HG03521 (cell line): ENCODE data around the gene SERTAD1.
A peak's percentile ranks its signal among the peaks of the same experiment; 100 is the strongest.
"Not testable (repeated sequence)": the region's sequence is repeated elsewhere in the genome, so short reads cannot be mapped to it uniquely, and the experiment has no call there.

Experiments
- ATAC-seq: cut with Tn5 transposase; IDR thresholded peaks from one replicate; pipeline ENCODE4 v1.9.1; 2021; ENCODE audit warnings: mild to moderate bottlenecking, moderate library complexity; ENCODE audit not compliant: unreplicated experiment

Gene SERTAD1

DNA sequence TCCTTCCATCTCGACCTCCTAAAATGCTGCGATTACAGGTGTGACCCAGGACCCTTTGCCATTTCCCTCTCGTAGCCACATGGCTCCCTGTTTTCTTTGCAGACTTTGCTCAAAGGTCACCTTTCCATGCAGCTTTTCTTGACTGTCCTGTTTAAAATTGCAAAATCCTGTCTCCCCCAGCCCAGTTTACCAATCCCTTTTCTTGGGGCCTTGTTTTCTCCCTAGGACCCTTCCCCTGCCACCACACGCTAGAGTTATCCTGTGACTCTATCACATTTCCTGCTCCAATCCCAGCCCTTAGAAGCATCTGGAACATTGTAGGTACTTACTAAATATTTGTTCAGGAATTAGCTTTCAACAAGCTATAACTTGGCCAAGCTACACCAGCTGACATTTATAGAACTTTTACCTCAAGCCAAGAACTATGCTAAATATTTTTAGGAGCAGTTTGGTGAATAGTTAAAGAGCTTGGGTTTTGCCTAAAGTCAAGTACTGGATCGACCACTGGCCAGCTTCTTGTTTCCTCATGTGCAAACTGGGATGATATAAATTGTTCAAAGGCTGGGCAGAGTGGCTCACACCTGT, 27.5 kb upstream of the SERTAD1 start:
- no peak for ATAC-seq

DNA sequence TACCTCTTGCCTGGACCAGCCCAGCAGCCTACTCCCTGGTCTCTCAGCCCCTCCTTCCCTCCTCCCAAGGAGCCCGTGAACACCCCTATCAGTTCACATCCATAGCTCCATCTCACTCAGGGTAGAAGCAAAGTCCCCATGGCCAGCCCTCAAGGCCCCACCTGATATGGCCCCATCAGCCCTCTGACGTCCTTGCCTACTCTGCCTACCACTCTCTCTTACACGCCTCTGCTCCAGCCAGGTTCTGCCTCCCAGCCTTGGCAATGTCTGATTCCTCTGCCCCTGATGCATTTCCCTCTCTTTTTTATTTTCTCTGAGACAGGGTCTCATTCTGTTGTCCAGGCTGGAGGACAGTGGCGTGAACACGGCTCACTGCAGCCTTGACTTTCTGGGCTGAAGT, 26.2 kb upstream of the SERTAD1 start:
- no peak for ATAC-seq

DNA sequence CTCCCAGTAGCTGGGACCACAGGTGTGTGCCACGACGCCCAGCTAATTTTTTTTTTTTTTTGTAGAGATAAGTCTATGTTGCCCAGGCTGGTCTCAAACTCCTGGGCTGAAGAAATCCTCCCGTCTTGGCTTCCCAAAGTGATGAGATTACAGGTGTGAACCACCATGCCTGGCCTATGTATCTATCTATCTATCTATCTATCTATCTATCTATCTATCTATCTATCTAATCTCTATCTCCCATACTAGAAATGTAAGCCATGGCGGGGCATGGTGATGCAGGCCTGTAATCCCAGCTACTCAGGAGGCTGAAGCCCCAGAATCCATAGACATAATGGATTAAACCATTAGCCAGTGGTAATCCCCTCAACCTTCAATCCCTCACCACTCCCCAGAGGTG, 24.9 kb upstream of the SERTAD1 start:
- no peak for ATAC-seq

DNA sequence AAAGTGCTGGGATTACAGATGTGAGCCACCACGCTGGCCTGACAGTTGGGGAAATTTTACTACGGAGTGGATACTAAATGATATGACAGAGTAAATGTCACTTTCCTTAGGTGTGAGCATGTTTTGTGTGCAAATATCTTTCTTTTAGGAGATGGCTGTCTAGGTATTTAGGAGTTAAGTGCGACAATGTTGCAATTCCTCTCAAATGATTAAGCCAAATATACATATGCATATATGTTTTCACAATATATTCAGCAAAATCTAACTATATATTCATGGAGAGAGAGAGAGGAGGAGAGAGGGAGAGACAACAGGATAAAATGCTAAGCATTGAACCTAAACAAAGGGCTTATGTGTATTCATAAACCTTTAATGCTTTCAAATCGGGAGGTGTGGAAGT, 23.7 kb upstream of the SERTAD1 start:
- ATAC-seq = no peak

DNA sequence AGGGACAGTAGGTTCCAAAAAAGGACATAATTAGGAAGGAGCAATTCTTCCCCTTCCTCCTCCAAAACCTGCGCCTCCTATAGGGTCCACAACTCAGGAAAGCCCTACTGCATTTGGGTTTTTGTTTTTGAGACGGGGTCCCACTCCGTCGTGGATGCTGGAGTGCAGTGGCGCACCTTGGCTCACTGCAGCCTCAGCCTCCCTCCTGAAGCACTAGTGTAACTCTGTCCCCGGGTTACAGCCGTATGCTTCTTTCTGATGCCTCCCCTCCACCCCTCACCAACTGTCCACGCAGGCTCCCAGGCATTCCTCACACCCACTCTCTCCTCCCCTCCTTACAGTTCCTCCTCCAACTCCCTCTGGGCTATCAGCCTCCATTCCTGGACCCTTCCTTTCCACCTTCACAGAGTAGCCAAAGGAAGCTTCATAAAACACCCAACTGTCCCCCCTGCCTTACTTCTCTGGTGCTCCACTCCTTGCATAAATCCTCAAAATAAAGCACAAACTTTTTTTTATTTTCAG, 20.5 kb upstream of the SERTAD1 start:
- ATAC-seq = no peak

DNA sequence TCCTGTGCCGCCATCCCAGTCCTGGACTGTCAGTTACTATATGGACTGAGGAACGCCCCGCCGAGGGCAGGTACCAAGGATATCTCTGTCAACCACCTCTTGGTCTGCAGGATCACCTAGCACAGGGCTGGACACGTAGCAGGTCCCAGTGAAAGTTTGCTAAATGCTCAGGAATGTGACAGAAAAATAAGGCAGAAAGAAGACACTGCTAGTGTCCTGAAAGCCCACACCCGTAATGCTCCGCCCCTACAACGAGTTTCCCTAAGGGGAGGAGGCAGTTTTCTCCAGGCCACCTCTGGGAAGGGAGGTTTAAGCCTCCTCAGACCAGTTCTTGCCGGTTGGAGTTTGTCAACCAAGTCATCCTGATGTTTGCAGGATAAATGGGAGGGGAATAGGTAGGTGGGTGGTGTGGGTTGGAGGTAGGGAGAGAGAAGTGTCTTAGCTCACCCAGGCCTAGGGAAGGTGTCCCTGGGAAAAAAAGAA, 20.0 kb upstream of the SERTAD1 start:
- ATAC-seq = no peak

DNA sequence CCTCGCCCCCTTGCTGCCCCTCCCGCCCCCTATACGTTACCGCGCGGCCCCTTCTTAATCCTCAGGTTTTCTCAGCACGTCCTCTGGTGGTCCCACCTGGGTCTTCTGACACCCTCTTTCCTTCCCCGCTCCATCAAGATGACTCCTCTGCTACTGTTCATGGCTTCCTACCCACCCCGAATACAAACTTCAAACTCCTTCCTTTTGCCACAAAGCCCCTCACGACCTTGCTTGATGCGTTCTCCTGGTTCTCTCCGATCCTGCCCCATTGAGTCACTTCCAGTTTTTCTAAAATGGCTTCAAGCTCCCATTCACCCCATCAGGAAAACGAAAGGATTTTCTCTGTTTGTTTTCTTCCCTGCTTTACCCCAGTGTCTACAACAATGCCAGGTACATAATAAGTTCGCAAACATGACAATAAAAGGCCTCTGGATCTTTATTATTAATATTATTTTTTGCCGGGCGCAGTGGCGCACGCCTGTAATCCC, 19.1 kb upstream of the SERTAD1 start:
- ATAC-seq = no peak

DNA sequence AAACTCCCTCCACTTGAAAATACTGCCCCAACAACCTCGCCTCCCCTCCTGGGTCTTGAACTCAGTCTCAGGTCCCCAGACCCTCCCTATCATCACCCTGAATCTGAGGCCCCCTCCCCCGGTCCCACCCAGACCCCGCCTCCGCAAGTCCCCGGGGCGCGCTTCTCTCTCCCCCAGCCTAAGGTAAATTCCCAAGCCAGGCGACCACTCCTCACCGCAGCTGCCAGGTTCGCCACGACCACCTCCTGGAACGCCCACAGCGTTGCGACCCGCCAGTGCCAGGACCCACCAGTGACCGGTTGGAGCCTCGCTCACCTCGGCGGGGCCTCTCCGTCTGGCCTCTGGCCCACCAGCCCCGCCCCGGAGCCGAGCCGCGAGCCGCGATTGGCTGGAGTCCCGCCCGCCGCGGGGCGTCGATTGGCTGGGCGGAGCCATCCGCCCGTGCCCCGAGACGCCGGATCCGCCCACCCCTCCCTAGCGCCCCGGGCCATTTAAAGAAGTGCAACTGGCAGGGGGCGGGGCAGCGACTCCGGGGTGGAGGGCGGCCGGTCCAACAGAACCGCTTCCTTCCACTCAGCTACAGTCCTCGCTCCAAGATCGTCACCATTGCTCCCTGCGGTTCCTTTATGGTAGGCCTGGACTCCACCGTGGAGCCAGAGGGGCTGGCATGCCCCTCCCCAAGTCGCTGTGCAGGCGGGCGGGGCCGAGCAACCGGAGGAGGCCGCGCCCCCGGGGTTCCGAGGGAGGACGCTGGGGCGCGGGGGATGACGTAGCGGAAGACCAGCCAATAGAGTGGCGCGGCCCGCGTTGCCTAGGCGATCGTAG, 18.4 kb upstream of the SERTAD1 start, which contains the start of gene SERTAD3:
TSS of gene SERTAD3 (minus strand) at position 336 of the 825 bp plus-strand sequence. CDS start 2,255 bp downstream, outside the sequence.
- peak; percentile 55 for ATAC-seq

DNA sequence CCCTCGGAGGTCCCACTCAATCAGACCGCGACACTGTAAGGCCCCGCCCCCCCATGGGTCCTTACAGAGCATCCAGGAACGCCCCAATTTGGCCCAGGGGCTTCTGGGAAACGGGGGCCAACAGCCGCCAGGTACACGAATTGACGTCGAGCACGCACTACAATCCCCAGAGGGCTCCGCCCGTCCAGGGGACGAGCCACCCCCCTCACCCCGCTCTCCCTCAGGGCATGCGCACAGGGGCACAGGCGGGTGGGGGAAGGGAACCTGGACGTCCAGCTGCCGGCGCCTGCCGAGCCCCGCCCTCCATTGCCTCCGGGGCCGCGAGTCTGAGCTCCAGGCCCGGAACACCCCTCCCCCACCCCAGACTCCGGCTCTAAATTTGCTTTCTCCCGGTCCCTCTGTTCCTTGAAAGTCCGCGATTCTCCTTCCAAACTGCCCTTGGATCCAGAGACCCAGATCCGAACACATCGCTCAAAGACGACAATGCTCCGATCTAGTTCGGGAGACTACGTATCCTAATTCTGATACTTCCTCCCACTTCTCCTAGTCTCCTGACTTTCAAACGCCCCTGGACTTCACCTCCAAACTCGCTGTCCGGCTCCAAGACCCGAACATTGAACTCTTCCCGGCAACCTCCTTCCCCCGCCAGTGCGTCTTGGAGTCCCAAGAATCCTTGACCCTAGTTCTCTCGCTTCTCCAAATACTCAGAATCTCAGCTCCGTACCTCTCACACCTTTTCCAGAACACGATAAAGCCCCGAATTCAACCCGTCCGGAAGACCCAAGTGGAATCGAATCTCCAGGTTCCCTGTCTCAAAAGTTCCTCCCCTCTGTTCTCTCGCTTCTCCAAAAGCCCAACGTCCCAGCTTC, 17.6 kb upstream of the SERTAD1 start:
- ATAC-seq = peak; percentile 64

DNA sequence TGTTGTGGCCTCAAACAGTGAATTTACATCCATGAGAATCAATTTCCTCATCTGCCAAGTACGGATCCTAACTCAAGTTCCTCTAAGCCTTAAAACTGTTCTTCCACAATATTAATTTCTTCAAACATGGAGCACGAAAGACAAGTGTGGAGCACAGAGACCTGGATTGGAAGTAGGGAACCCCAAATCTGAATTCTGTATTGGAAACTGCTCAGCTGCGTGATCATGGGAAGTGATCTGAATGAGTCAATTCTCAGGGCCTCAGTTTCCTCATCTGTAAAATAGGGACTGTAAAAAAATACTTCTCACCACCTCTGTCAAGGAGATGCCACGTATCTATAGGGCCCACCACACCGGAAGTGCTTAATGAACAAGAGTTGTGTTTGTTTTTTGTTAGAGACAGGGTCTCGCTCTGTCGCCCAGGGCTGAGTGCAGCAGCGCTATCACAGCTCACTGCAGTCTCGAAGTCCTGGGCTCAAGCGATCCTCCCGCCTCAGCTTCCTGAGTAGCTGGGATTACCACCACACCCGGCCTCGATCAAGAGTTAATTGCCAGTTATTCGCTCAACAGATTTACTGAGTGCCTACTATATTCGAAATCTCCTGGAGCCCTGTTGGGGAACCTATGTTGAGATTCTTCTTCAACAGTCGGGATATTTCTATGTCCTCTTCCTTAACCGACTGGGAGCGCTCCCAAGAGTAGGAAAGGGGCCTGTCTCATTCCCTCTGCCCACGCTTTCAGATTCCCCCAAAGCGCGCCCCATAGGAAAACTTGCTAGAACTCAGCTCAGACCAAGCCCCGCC, 16.7 kb upstream of the SERTAD1 start:
- ATAC-seq = no peak

DNA sequence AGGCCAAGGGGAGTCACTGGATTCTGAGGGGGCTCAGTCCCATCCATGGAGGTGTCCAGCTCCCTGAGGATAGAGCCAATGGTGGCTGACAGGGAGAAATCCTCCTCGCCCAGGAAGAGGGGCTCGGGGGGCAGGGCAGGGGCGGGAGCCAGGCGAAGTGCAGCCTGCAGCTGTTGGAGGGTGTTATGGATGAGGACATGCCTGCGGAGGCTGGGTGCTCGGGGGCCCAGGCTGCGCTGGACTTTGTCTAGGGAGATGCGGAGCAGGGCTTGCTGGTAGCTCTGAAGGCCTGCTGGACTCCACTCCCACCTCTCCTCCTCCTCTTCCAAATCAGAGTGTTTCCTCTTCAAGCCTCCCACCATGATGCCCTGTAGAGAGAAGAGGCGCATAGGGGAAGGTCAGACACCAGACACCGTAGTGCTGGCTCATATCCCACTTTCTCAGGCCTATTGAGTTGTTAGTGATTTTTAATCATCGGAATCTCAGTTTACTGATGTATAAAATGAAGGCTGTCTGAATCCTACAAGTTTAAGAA, 16.0 kb upstream of the SERTAD1 start:
- no peak for ATAC-seq

DNA sequence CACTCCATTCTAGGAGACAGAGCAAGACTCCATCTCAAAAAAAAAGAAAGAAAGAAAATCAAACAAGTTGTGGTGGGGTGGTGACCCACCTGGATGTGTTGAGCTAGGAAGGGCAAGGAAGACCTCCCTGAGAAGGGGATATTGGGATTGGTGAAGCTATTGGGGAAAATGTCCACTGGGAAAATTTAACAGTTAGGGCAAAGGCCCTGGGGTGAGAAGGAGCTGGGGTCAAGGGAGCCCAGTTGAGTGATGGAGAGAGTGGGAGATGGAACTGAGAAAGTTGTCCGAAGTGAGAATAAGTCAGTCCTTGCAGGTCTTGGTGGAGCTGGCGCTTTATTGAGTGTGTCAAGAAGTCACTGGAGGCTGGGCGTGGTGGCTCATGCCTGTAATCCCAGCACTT, 12.5 kb upstream of the SERTAD1 start:
- no peak for ATAC-seq

DNA sequence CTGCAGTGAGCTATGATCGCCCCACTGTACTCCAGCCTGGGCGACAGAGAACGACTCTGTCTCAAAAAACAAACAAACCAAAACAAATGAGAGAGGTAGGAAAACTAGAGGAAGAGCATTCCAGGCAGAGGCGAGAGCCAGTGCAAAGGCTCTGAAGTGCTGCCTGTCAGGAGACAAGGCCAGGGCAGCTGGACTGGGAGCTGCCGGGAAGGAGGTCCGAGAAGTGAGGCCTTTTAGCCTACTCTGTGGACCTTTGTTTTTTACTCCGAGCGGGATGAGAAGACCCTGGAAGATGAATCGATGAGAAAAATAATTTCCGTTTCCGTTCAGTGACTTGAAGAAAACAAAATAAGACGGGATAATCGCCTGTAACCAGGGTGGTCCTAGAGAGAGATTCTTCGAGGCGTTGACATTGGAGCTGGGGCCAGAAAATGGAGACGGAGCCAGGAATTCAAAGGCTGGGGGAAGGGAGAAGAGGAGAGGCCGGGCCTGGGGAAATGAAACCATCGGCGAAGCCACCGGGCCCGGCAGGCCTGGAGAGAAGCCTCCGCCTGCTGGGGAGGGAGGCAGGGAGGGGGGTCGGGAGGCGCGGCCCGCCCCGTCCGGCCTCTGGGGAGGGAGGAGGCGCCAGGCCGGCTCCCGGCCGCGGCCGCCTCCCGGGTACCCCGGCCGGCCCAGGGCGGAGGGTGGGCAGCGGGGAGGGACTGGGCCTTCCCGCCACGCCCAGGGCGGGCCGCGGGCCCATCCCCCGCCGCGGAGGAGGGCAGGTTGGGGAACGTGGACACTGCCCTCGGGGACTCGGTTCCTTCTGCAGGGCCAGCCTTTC, 7.8 kb upstream of the SERTAD1 start:
- peak; percentile 60 for ATAC-seq

DNA sequence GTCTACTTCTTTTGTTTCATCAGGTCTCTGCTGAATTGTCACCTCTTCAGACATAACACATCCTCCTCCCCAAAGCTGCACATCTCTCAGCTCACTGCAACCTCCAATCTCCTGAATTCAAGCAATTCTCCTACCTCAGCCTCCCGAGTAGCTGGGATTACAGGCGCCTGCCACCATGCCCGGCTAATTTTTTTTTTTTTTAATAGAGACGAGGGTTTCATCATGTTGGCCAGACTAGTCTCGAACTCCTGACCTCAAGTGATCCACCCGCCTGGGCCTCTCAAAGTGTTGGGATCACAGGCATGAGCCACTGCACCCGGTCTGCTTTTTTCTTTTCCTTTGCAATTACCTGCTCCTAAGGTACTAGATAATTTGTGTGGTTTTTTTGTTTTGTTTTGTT, 7.0 kb upstream of the SERTAD1 start:
- ATAC-seq = not testable (repeated sequence)

DNA sequence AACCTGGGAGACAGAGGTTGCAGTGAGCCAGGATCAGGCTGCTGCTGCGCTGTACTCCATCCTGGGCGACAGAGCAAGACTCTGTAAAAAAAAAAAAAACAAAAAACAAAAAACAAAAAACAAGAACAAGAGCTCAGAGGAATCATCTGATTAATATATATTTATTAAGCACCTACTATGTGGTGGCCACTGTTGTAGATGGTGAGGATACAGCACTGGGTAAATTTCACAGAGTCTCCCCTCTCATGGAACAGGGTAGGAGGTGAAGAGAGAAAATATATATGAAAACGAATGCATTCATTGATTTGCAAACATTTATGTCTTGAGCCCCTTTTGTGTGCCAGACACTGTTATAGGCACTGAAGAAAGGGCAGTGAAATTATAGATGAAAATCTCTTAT, 5.9 kb upstream of the SERTAD1 start:
- ATAC-seq = no peak

DNA sequence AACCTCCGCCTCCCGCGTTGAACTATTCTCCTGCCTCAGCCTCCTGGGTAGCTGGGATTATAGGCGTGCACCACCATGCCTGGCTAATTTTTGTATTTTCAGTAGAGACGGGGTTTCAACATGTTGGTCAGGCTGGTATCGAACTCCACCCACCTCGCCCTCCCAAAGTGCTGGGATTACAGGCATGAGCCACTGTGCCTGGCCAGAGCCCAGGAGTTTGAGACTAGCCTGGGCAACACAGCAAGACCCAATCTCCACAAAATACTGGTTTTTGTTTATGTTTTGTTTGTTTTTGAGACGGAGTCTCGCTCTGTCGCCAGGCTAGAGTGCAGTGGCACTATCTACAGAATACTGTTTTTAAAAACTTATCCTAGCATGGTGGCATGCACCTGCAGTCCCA, 4.5 kb upstream of the SERTAD1 start:
- not testable (repeated sequence) for ATAC-seq

DNA sequence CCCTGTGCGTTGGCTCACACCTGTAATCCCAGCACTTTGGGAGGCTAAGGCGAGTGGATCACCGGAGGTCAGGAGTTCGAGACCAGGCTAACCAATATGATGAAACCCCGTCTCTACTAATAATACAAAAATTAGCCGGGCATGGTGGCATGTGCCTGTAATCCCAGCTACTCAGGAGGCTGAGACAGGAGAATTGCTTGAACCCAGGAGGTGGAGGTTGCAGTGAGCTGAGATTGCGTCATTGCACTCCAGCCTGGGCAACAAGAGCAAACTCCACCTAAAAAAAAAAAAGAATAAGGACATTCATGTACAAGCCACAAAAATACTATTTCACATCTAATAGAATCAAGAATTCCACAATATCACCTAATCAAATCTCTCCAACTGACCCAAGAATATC, 2.4 kb upstream of the SERTAD1 start:
- not testable (repeated sequence) for ATAC-seq

DNA sequence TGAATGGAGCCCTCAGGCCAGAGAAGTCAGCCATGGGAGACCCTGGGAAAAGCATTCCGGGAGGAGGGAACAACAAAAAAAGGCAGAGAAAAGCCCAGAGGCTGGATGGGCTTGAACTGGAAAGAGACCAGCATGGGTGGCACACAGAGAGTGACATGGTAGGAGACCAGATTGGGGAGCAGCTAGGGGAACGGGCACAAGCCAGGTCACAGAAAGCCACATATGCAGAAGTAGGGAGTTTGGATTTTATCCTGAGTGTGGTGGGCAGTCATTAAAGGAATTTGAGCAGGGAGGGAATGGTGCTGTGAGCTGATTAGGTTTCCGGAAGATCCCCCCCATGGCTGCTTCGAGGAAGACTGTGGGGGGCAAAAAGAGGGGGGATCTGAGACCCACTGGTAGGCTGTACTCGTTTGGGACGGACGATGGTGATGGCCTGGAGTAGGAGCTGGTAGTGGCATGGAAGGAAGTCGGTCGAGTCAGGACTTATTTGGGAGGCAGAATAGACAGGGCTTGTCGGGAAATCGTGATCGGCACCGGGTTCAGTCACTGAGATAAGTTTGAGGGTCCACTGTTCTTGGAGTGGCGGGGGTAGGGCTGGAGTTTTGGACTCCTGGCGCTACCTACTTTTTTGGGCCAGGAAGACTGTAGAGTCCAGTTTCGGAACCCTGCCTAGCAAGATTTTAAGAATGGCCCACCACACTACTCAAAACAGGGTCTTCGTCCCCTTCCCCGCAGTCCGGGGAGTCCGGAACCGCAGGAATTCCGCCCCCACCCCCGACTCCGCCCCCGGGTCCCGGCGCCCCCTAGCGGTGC, 949 bp downstream of the SERTAD1 start:
- no peak for ATAC-seq
